ENCODE measurements around the gene COL1A2. TPM values are rescaled to one million over a fixed set of nuclear protein-coding genes. Genes with fewer than 3 reads are reported as not detected.

The COL1A2 gene
- polyA plus RNA-seq, 2 of the 4 experiments (the other 2 are of a cell fraction): 0.14 TPM; not detected in 1

DNA sequence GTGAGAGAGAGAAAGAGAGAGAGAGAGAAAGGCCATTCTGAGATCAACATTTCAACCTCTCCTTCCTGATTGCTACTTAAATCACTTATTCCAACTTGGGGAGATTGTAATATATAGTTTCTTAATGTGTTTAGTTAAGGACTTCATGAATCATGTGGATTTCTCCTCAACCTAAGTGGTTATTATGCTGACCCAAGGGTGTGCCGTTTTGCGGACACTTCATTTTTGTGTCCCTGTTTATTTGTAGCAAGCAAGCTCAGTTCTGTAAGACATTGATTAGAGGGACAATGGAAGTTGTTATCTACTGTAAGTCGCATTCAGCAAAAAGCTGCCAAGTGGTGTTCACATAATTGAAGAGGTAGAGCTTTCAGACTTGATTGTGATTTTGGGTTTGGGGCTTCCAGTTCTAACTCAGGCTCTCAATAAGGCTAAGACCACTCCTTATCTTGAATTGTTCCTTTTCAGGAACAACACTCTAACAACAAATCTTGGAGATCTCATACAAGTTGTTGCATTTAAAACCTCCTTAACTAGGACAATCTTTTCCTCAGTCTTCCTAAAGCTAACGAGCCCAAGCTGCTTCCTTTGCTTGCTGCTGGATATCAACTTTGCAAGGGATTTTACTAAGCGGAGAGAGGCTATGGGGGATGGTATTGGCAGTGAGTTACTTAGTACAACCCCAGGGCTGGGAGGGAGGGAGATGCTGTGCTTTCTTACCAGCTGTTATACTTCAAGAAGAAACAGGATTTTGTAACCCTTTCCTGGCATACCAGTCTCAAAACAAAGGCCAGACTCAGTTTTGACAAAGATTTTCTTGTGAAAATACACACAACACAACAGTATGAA is 19.8 kb upstream of the COL1A2 start (continued):
- no peak for TF ChIP-seq NR3C1 (IDR thresholded peaks at IDR 0.05)

- FAIRE-seq: no peak
- 84% methylated on average over 2 of the region's 2 CpGs for WGBS (ENCODE audit: missing lambda C conversion rate)
- no peaks in the 10 kb centered on the region for H3K4me1 ChIP-seq
- CTCF ChIA-PET: interaction anchor here (1.1 kb wide), 1 partner anchor 1310 kb away, joined by 3 read pairs; no protein-coding TSS in a partner anchor
- no peak for ATAC-seq
- no peak overlapping the region for H3K4me3 ChIP-seq
- no peak for DNase-seq (ENCODE audit: low read depth in 1 of 2, low spot score in 1 of 2)
- no peak overlapping the region for H3K27ac ChIP-seq
- H3K4me2 ChIP-seq: no peak overlapping the region
- TF ChIP-seq, protein P1, sequence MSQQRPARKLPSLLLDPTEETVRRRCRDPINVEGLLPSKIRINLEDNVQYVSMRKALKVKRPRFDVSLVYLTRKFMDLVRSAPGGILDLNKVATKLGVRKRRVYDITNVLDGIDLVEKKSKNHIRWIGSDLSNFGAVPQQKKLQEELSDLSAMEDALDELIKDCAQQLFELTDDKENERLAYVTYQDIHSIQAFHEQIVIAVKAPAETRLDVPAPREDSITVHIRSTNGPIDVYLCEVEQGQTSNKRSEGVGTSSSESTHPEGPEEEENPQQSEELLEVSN (IDR thresholded peaks at IDR 0.05; ENCODE audit: borderline replicate concordance, low read depth): no peak
- TF ChIP-seq ZSCAN20 (CRISPR knock-in tag; IDR thresholded peaks at IDR 0.05): no peak
- TF ChIP-seq, protein P2, sequence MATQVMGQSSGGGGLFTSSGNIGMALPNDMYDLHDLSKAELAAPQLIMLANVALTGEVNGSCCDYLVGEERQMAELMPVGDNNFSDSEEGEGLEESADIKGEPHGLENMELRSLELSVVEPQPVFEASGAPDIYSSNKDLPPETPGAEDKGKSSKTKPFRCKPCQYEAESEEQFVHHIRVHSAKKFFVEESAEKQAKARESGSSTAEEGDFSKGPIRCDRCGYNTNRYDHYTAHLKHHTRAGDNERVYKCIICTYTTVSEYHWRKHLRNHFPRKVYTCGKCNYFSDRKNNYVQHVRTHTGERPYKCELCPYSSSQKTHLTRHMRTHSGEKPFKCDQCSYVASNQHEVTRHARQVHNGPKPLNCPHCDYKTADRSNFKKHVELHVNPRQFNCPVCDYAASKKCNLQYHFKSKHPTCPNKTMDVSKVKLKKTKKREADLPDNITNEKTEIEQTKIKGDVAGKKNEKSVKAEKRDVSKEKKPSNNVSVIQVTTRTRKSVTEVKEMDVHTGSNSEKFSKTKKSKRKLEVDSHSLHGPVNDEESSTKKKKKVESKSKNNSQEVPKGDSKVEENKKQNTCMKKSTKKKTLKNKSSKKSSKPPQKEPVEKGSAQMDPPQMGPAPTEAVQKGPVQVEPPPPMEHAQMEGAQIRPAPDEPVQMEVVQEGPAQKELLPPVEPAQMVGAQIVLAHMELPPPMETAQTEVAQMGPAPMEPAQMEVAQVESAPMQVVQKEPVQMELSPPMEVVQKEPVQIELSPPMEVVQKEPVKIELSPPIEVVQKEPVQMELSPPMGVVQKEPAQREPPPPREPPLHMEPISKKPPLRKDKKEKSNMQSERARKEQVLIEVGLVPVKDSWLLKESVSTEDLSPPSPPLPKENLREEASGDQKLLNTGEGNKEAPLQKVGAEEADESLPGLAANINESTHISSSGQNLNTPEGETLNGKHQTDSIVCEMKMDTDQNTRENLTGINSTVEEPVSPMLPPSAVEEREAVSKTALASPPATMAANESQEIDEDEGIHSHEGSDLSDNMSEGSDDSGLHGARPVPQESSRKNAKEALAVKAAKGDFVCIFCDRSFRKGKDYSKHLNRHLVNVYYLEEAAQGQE (IDR thresholded peaks at IDR 0.05): no peak
- no peak for TF ChIP-seq POLR2AphosphoS2 (conservative IDR thresholded peaks at IDR 0.05; ENCODE audit: low read length)
- TF ChIP-seq EHMT2 (IDR thresholded peaks at IDR 0.05; ENCODE audit: low read depth): no peak
- TF ChIP-seq MAZ (IDR thresholded peaks at IDR 0.05; ENCODE audit: borderline replicate concordance, low read depth, low read length): no peak
- TF ChIP-seq, protein P3, sequence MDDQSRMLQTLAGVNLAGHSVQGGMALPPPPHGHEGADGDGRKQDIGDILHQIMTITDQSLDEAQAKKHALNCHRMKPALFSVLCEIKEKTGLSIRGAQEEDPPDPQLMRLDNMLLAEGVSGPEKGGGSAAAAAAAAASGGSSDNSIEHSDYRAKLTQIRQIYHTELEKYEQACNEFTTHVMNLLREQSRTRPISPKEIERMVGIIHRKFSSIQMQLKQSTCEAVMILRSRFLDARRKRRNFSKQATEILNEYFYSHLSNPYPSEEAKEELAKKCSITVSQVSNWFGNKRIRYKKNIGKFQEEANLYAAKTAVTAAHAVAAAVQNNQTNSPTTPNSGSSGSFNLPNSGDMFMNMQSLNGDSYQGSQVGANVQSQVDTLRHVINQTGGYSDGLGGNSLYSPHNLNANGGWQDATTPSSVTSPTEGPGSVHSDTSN (IDR thresholded peaks at IDR 0.05): no peak
- TF ChIP-seq ZNF302 (CRISPR knock-in tag; IDR thresholded peaks at IDR 0.05): no peak
- TF ChIP-seq HDAC2 (IDR thresholded peaks at IDR 0.05): no peak
- no peak for TF ChIP-seq CEBPB (IDR thresholded peaks at IDR 0.05)
- no peak for TF ChIP-seq ESRRA (IDR thresholded peaks at IDR 0.05; ENCODE audit: borderline replicate concordance, low read length)
- TF ChIP-seq HES2 (IDR thresholded peaks at IDR 0.05): no peak
- no peak for TF ChIP-seq FOSB (CRISPR knock-in tag; IDR thresholded peaks at IDR 0.05)
- no peak for TF ChIP-seq FOXS1 (CRISPR knock-in tag; IDR thresholded peaks at IDR 0.05)
- no peak for TF ChIP-seq KDM5A (IDR thresholded peaks at IDR 0.05)
- TF ChIP-seq RFX5 (IDR thresholded peaks at IDR 0.05): no peak
- TF ChIP-seq GATA3 (IDR thresholded peaks at IDR 0.05; ENCODE audit: borderline replicate concordance): no peak
- TF ChIP-seq EP300 (IDR thresholded peaks at IDR 0.05): no peak
- POLR2A ChIA-PET: no interaction called here
- no peaks in the 10 kb centered on the region for H3K9me3 ChIP-seq
Observed at GRCh38 chr7:94375691-94376090, 19.0 kb upstream of the COL1A2 start.

GRCh38 chr7:94376281-94376680 is 18.4 kb upstream of the COL1A2 start:
- no peak overlapping the region for H3K4me3 ChIP-seq
- ChIA-PET POLR2A (no interaction called here), CTCF (interaction anchor here (1.1 kb wide), 1 partner anchor 1310 kb away, joined by 3 read pairs; no protein-coding TSS in a partner anchor)
- DNase-seq (ENCODE audit: low read depth in 1 of 2, low spot score in 1 of 2): no peak
- WGBS (ENCODE audit: missing lambda C conversion rate): 97% methylated on average over 1 of the region's 1 CpG
- no peak overlapping the region for H3K4me2 ChIP-seq
- no peaks in the 10 kb centered on the region for H3K4me1 ChIP-seq
- no peak overlapping the region for H3K27ac ChIP-seq
- no peak for FAIRE-seq
- no peaks in the 10 kb centered on the region for H3K9me3 ChIP-seq
- no peak for ATAC-seq
- TF ChIP-seq NPAS2 (CRISPR knock-in tag; IDR thresholded peaks at IDR 0.05; ENCODE audit: borderline replicate concordance) (no peak), HMGXB4 (CRISPR knock-in tag; IDR thresholded peaks at IDR 0.05; ENCODE audit: borderline replicate concordance) (no peak), HEYL (CRISPR knock-in tag; IDR thresholded peaks at IDR 0.05) (no peak), SMC3 (IDR thresholded peaks at IDR 0.05) (no peak)
- TF ChIP-seq, protein P2 (IDR thresholded peaks at IDR 0.05): no peak

All from A549 (cell line).